Embryonic facial prominence (tissue), 1 donor: ENCODE measurements around the gene FAM114A1.
"Not testable (repeated sequence)": the region's sequence is repeated elsewhere in the genome, so short reads cannot be mapped to it uniquely, and the experiment has no call there.

Source experiments
- DNase-seq: peaks from one replicate; pipeline ENCODE4 v3.0.0-alpha.2; 2016; ENCODE audit errors: extremely low spot score

The FAM114A1 gene

DNA sequence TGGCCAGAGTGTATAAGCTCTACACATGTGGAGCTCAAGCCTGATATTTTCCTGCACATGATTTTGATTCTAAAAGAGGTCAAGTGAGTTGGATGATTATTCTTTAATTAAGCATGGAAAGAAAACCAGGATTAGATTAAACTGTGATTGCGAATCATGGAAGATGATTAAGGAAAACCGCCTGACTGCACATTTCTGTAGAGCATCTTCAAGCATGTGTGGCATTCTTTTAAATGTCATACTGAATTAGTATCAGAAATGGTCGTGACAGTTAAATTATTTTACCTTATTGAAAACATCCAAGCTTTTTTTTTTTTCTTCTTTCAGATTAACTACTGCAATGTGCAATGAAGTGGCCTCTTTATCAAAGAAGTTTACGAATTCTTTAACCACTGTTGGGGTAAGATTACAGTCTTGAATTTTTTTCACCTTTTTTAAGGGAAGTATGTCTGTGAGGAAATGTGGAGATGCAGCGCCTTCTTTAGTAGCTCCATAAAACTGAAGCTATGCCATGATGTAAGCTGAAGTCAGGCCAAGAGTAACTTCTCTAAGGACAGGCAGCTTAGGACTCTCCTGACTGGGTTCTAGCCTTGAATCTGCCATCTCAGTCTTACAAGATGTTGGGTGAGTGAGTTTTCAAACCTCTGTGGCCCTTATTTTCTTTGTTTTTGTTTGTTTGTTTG, 67.9 kb downstream of the FAM114A1 start:
- no peak for DNase-seq

- no peak for DNase-seq
Observed at GRCh38 chr4:38939165-38939564, 71.6 kb downstream of the FAM114A1 start.

GRCh38 chr4:38940476-38940875, 72.9 kb downstream of the FAM114A1 start:
- DNase-seq, result no peak

DNA sequence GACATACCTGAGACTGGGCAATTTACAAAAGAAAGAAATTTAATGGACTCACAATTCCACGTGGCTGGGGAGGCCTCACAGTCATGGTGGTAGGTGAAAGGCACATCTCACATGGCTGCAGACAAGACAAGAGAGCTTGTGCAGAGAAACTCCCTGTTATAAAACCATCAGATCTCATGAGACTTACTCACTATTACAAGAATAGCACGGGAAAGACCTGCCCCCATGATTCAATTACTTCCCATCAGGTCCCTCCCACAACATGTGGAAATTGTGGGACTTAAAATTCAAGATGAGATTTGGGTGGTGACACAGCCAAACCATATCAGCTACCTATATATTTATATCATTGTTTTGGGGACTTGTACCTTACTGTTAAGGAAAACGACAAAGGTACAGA, 74.3 kb downstream of the FAM114A1 start:
- DNase-seq, result not testable (repeated sequence)

GRCh38 chr4:38943343-38943742, 75.7 kb downstream of the FAM114A1 start:
- DNase-seq, result no peak

- DNase-seq, result no peak
Observed at GRCh38 chr4:38944440-38944839, 76.8 kb downstream of the FAM114A1 start.

GRCh38 chr4:38946919-38947318, 79.3 kb downstream of the FAM114A1 start:
- no peak for DNase-seq

DNA sequence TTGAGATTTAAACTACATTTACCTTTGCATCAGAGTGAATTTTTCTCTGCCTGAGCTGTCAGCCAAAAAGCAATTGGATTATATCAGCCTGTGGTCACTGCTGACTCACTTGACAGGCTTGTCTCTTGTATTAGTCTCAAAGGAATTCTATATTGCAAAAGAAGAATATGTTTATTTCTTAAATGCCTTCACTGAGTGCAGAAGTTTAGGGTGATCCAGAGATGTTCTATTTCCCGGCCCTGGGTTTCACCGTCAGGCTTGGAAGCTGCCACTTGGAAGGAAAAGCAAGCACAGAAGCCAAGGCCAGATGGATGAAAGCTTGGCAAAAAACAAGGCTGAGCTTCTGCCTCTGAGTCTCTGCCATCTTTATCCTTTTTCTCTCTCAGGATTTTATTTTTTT, 80.9 kb downstream of the FAM114A1 start:
- no peak for DNase-seq

DNA sequence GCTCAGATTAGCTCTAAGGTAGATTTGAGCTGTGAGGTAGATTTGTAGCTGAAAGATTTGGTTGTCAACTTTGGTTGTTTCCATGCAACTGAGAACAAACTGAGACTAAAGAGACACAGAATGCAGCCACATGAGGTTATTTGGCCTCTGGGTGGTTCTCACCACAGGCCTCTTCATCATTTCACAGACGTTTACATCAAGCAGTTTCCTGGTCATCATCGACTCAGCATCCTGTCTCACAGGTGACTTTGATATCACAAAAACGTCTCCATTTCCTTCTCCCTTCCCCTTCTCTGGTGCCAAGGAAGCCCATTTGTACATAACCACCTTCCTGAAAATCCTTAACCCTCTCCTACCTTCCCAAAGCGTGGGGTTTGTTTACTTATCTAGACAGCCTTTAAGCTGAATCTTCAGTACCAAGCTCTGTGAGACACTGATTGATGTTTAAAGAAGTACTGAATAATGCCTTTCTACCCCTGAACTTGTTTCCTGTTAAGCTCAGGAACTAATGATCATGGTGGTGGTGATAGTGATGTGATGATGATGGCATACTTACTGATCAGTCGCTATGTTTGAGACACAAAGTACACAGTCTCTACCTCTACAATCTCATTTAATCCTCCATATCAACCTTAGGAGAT, 81.9 kb downstream of the FAM114A1 start:
- DNase-seq, result no peak

- DNase-seq, result no peak
Observed at GRCh38 chr4:38950159-38950558, 82.6 kb downstream of the FAM114A1 start.

DNA sequence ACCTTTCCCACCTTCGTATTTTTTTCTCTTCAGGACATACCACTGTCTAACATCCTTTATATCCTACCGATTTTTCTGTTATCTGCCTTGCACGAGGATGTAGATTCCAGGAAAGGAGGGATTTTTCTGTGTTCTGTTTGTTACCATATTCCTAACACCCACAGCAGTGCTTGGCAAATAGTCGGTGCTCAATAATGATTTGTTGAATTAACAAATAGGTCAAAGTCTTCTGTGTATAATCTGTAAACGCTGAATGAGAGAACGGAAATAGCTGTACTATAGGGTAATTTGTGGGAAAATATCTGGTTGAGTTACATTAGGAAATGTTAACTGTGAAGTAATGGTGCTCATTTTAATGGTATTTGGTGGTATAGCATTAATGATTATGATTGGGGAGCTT, 83.1 kb downstream of the FAM114A1 start:
- DNase-seq, result no peak

- DNase-seq, result no peak
Observed at GRCh38 chr4:38951598-38951997, 84.0 kb downstream of the FAM114A1 start.

DNA sequence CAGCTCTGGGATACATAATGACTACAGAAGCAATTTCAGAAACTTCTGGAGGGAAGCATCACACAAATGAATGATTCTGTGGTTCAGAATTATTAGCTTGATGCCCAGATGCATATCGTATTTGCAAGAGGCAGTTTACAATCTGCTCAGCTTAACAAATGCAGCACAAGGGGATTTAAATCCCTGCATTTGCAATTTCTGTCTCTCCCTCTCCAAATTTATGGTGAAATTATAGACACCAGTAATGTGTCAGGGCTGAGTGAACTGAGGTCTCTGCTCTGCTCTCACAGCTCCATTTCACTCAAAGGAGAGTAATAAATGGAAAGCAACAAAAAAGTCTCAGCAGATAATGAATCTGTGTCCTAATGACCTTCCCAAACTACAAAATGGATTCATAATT, 84.4 kb downstream of the FAM114A1 start:
- no peak for DNase-seq

GRCh38 chr4:38954727-38955126, 87.1 kb downstream of the FAM114A1 start:
- no peak for DNase-seq

DNA sequence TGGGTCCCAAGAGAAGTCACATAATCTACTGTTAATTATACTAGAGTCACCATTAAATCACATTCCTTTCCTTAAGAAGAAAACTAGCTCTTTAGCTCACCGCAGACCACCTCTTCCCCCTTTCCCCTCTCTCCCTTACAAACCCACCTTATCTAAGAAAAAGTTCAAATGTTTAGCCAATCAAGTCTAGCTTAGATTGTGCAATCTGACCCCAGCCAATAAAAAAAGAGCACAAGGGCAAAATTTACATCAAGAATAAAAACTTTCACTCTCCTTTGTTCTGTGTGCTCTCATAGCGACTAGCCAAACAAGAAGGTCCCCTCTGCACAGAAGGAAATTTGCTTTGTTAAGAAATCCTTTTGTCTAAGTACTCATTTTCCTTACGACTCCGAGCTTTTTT, 88.4 kb downstream of the FAM114A1 start:
- no peak for DNase-seq

- DNase-seq, result no peak
Observed at GRCh38 chr4:38957261-38957815, 89.7 kb downstream of the FAM114A1 start.

- no peak for DNase-seq
Observed at GRCh38 chr4:38957893-38958292, 90.3 kb downstream of the FAM114A1 start.

GRCh38 chr4:38958453-38959190, 91.0 kb downstream of the FAM114A1 start:
- DNase-seq, result peak; percentile 52

DNA sequence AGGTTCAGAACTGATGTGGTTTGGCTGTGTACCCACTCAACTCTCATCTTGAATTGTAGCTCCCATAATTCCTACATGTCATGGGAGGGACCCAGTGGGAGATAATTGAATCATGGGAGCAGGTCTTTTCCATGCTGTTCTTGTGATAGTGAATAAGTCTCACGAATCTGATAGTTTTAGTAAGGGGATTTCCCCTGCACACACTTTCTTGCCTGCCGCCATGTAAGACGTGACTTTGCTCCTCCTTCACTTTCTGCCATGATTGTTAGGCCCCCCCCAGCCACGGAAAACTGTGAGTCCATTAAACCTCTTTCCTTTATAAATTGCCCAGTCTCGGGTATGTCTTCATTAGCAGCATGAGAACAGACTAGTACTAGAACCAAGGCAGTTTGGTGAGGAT, 91.6 kb downstream of the FAM114A1 start:
- DNase-seq, result not testable (repeated sequence)

DNA sequence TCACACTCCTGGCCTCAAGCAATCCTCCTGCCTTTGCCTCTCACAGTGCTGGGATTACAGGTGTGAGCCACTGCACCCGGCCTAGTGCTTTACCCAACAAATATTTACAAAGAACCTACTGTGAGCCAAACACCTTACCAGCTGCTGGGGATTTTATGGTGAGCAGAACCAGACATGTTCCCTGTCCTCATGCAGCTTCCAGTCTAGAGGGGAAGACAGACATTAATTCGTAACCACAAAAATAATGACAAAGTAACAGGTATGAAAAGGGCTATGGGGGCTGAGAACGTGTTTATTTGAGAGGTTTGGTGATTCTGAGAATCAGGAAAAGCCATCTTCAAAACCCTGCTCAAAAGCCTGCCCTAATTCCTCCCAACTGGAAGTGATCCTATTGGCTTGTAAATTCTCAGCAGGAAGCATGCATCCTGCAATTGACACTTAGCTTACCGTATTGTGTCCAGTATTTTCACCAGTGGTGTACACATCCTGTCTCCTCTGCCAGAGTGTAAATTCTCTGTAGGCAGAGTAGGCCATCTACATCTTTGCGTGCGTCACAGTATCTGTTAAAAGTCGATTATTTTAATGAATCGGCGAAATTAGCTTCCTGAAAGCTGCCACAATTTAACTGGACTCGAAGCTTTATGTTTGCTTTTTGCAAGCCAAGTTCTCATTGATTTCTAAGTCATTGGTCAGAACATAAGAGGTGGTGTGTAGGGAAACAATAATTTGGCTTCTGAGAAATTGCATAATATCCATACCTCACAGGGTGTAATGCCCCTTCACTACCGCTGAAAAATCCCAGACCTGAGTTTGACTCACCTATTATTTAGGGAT, 97.6 kb downstream of the FAM114A1 start:
- no peak for DNase-seq

DNA sequence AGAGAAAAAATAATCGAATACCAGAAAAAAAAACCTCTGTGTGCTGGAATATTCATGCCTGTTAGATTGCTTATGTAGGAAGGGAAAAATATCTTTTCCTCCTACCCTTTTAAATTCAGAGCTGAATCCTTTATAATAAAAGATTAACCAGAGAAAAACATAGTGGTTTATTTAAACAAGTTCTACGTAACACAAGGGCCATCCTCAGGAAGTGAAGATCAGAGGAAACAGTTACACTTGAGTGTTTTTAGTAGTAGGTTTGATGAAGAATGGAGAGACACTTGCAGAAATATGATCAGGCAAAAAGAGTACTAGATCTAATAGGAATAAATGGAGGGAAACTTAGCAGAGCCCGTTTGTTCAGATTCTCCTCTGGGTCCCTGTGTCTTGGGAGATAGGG, 98.3 kb downstream of the FAM114A1 start:
- no peak for DNase-seq
